IMR-90 (cell line): Measurements from ENCODE around the gene CFAP91. TPM values are rescaled to one million over a fixed set of nuclear protein-coding genes. Genes with fewer than 3 reads are reported as not detected.

Experiments
- ATAC-seq: fragments of 200-7000 bp; cut with Tn5 transposase; 2 replicates; pipeline ENCODE4 v1.9.1; 2020; ENCODE audit warnings: low read depth, mild to moderate bottlenecking, moderate library complexity
- BruUV-seq: library from RNA; stranded (reverse); fragments of 400-500 nt; replicated peaks from 2 replicates; lab custom pipeline; 2021; lab: Mats Ljungman, UMichigan
- CTCF ChIA-PET: fragments of 300-600 bp; formaldehyde crosslinking; extraction: SDS; loops from one replicate; lab custom pipeline; 2021; ENCODE audit warnings: antibody characterized with exemption; lab: Yijun Ruan, JAX
- POLR2A ChIA-PET: fragments of 300-600 bp; sonication (Branson Sonifier 250); formaldehyde crosslinking; loops from one replicate; lab custom pipeline; 2022; ENCODE audit warnings: antibody characterized with exemption; ENCODE audit not compliant: unreplicated experiment; lab: Charles Lee
- DNase-seq: peaks from one replicate; pipeline ENCODE4 v3.0.0; 2013
- H2AFZ ChIP-seq: replicated peaks from 2 replicates; pipeline ENCODE3; 2013; ENCODE audit warnings: low read length, mild to moderate bottlenecking; ENCODE audit not compliant: poor library complexity
- H2AK5ac ChIP-seq: 2 replicates; pipeline ENCODE4 v1.6.1; 2013; ENCODE audit warnings: low read depth, low read length, inconsistent platforms
- H2AK9ac ChIP-seq: replicated peaks from 2 replicates; pipeline ENCODE3; 2013; ENCODE audit warnings: mild to moderate bottlenecking, low read depth, low read length, moderate library complexity; ENCODE audit not compliant: poor library complexity
- H2BK120ac ChIP-seq: 2 replicates; pipeline ENCODE4 v1.6.1; 2013; ENCODE audit warnings: low read depth, low read length, inconsistent platforms
- H2BK15ac ChIP-seq: 3 replicates; pipeline ENCODE4 v1.6.1; 2013; ENCODE audit warnings: low read depth, low read length, inconsistent platforms
- H2BK20ac ChIP-seq: 2 replicates; pipeline ENCODE4 v1.6.1; 2013; ENCODE audit warnings: low read depth, mild to moderate bottlenecking, inconsistent platforms, low read length, moderate library complexity
- H2BK5ac ChIP-seq: 2 replicates; pipeline ENCODE4 v1.6.1; 2013; ENCODE audit warnings: mild to moderate bottlenecking, low read depth, low read length, inconsistent platforms; ENCODE audit not compliant: poor library complexity, severe bottlenecking
- H3K14ac ChIP-seq: replicated peaks from 2 replicates; pipeline ENCODE4 v1.6.1; 2013; ENCODE audit warnings: low read depth, low read length, inconsistent platforms
- H3K18ac ChIP-seq: 2 replicates; pipeline ENCODE4 v1.6.1; 2013; ENCODE audit warnings: low read depth, low read length, control low read depth
- H3K23ac ChIP-seq: 2 replicates; pipeline ENCODE4 v1.6.1; 2013; ENCODE audit warnings: low read depth, low read length, inconsistent platforms
- H3K27ac ChIP-seq: 2 replicates; pipeline ENCODE4 v1.5.1; 2013; ENCODE audit warnings: mild to moderate bottlenecking, control low read depth, low read length; ENCODE audit not compliant: insufficient read depth
- H3K27me3 ChIP-seq: 2 replicates; pipeline ENCODE4 v1.6.1; 2013; ENCODE audit warnings: low read length; ENCODE audit not compliant: control insufficient read depth, insufficient read depth
- H3K36me3 ChIP-seq: 2 replicates; pipeline ENCODE4 v1.6.1; 2013; ENCODE audit warnings: low read length, mixed read lengths; ENCODE audit not compliant: control insufficient read depth, insufficient read depth
- H3K4ac ChIP-seq: 2 replicates; pipeline ENCODE4 v1.6.1; 2013; ENCODE audit warnings: low read depth, low read length, inconsistent platforms
- H3K4me1 ChIP-seq: 2 replicates; pipeline ENCODE4 v1.6.1; 2013; ENCODE audit warnings: low read length, mixed read lengths; ENCODE audit not compliant: control insufficient read depth, insufficient read depth
- H3K4me2 ChIP-seq: 2 replicates; pipeline ENCODE4 v1.6.1; 2013; ENCODE audit warnings: low read depth, mild to moderate bottlenecking, control low read depth, low read length, moderate library complexity
- H3K4me3 ChIP-seq: 2 replicates; pipeline ENCODE4 v1.5.1; 2013; ENCODE audit warnings: low read depth, mild to moderate bottlenecking, control low read depth, low read length, moderate library complexity; ENCODE audit not compliant: insufficient read depth
- H3K56ac ChIP-seq: 2 replicates; pipeline ENCODE4 v1.6.1; 2013; ENCODE audit warnings: low read length, inconsistent platforms; ENCODE audit not compliant: insufficient read depth; ENCODE audit errors: extremely low read depth
- H3K79me1 ChIP-seq, 2 experiments: 2 replicates each; pipeline ENCODE4 v1.6.1; 2013; ENCODE audit warnings: low read length in 2 of 2, inconsistent platforms in 1 of 2, low read depth in 1 of 2
- H3K9ac ChIP-seq: 2 replicates; pipeline ENCODE4 v1.6.1; 2013; ENCODE audit warnings: low read depth, low read length, control low read depth
- H3K9me1 ChIP-seq: 2 replicates; pipeline ENCODE4 v1.6.1; 2013; ENCODE audit warnings: low read length, inconsistent platforms; ENCODE audit not compliant: insufficient read depth
- H3K9me3 ChIP-seq: 2 replicates; pipeline ENCODE4 v1.6.1; 2013; ENCODE audit warnings: low read length; ENCODE audit not compliant: control insufficient read depth, insufficient read depth
- H4K20me1 ChIP-seq: 2 replicates; pipeline ENCODE4 v1.6.1; 2013; ENCODE audit warnings: low read length, inconsistent platforms; ENCODE audit not compliant: insufficient read depth
- H4K5ac ChIP-seq: 2 replicates; pipeline ENCODE4 v1.6.1; 2013; ENCODE audit warnings: mild to moderate bottlenecking, low read depth, low read length, control low read depth
- H4K8ac ChIP-seq, 2 experiments: 2 replicates each; pipeline ENCODE4 v1.6.1; 2013; ENCODE audit warnings: low read depth in 2 of 2, low read length in 2 of 2, control low read depth in 1 of 2, inconsistent platforms in 1 of 2
- H4K91ac ChIP-seq: 2 replicates; pipeline ENCODE4 v1.6.1; 2013; ENCODE audit warnings: low read depth, low read length, inconsistent platforms; ENCODE audit not compliant: insufficient read depth
- MAZ ChIP-seq: IDR thresholded peaks from 2 replicates; pipeline ENCODE4 v1.6.1; 2012; ENCODE audit warnings: low read depth, mild to moderate bottlenecking, low read length, improper control_type of control experiment, moderate library complexity, borderline replicate concordance
- WGBS, 2 experiments: methylation state at CpG; one replicate each; pipeline versions ENCODE4 v1.1.5 to v1.1.7; 2013; ENCODE audit warnings: missing lambda C conversion rate in 2 of 2; ENCODE audit not compliant: insufficient read length in 1 of 2; ENCODE audit errors: extremely low coverage in 2 of 2; 5-methylcytosine and 5-hydroxymethylcytosine counted together
- dilution Hi-C: fragments of 300-500 bp; cut with HindIII; formaldehyde crosslinking; loops from one replicate; pipeline ENCODE4 v1.14.3; 2018; ENCODE audit warnings: low sequenced_read_pairs; ENCODE audit not compliant: unreplicated experiment
- in situ Hi-C: fragments of 300-500 bp; cut with MboI; formaldehyde crosslinking; loops from 3 replicates; pipeline ENCODE4 v1.14.3; 2019; ENCODE audit warnings: low sequenced_read_pairs, inconsistent platforms, mixed read lengths
- intact Hi-C: fragments of 100-400 bp; cut with micrococcal nuclease; formaldehyde crosslinking; loops from 2 replicates; pipeline ENCODE4 v1.10.0; 2022
- polyA plus RNA-seq, 3 experiments: library from polyadenylated mRNA; depleted of rRNA; stranded (reverse); fragments of >200 nt; gene quantifications; 2 replicates each; pipeline ENCODE4 v1.2.3, GENCODE V29; 2012; ENCODE audit warnings: low replicate concordance in 1 of 3
- total RNA-seq: library from RNA; depleted of rRNA; stranded (reverse); fragments of >200 nt; gene quantifications from 2 replicates; pipeline ENCODE4 v1.2.3, GENCODE V29; 2012

CFAP91 gene
- total and polyA plus RNA-seq, 2 of the 4 experiments (the other 2 are of a cell fraction), result not detected

DNA sequence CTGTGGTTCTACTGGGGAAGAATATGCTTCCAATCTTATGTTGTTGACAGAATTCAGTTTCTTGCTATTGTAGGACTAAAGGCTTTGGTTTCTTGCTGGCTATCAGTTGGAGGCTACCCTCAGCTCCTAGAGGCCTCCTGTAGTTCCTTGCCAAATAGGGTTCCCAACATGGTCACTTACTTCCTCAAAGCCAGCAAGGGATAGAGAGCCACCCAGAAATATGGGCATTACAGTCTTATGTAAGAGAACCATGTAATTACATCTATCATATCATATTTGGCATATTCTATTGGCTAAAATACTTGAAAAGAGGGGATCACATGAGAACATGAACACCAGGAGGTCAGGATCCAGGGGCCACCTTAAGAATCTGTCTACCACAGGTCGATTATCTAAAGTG is 19.4 kb upstream of the CFAP91 start:
- dilution Hi-C loops, result no loop called here
- H4K20me1 ChIP-seq, result no peaks in the 10 kb centered on the region
- intact Hi-C loops, result loop anchor here (5.0 kb wide), 1 partner anchor 586 kb away; no protein-coding TSS in a partner anchor

More for the DNA sequence above, 19.4 kb upstream of the CFAP91 start:
- Histone ChIP-seq H3K79me1 (no peaks in the 10 kb centered on the region), H2AK5ac (no peak overlapping the region), H2BK120ac (no peak overlapping the region), H3K18ac (no peak overlapping the region), H3K36me3 (no peaks in the 10 kb centered on the region), H3K23ac (no peak overlapping the region), H2BK15ac (no peak overlapping the region), H2BK20ac (no peak overlapping the region), H3K4me3 (no peak overlapping the region), H3K27me3 (peaks cover 9% of the 10 kb centered on the region), H4K91ac (no peak overlapping the region), H3K9me3 (no peaks in the 10 kb centered on the region), H3K56ac (no peak overlapping the region), H4K5ac (no peak overlapping the region), H3K9me1 (no peaks in the 10 kb centered on the region), H4K8ac (no peak overlapping the region), H3K4me1 (no peaks in the 10 kb centered on the region), H2BK5ac (no peak overlapping the region), H2AK9ac (no peak overlapping the region), H3K4ac (no peak overlapping the region), H3K27ac (no peak overlapping the region), H3K14ac (no peak overlapping the region), H3K9ac (no peak overlapping the region), H2AFZ (no peak overlapping the region), H3K4me2 (no peak overlapping the region)
- in situ Hi-C loops, result loop anchor here (25.0 kb wide), 4 partner anchors 171 to 796 kb away; partner anchors contain the start of genes ARHGAP31 and TEX55
- WGBS, 2 experiments, result no CpG with 5 or more reads among the region's 1 CpG
- CTCF ChIA-PET, result interaction anchor here (0.6 to 0.7 kb wide), 5 partner anchors 46 to 1877 kb away, joined by 3 to 6 read pairs (median 5); no protein-coding TSS in a partner anchor
- DNase-seq, result no peak
- ATAC-seq, result no peak
- TF ChIP-seq MAZ, result no peak
- BruUV-seq, result no TSS peak
- POLR2A ChIA-PET, result no interaction called here
